Uterus (tissue), 4 donors: ENCODE measurements around the gene PRADC1. TPM values are rescaled to one million over a fixed set of nuclear protein-coding genes. Genes with fewer than 3 reads are reported as not detected.

Experiments
- DNase-seq, 2 donors: peaks; one replicate each; pipeline ENCODE4 v3.0.0-alpha.2; 2019 to 2020
- H3K27ac ChIP-seq, 2 donors: fragments of 200-600 bp; sonication (generic); 1 replicate in 1 of 2; 2 replicates in 1 of 2; pipeline ENCODE4 v1.5.1; 2016 to 2018
- H3K27me3 ChIP-seq, 2 donors: fragments of 200-600 bp; sonication (generic); one replicate each; pipeline ENCODE4 v1.5.1; 2018 to 2019; ENCODE audit warnings: control low read depth in 1 of 2
- H3K36me3 ChIP-seq, 2 donors: fragments of 200-600 bp; sonication (generic); one replicate each; pipeline ENCODE4 v1.5.1; 2019; ENCODE audit warnings: control low read depth in 1 of 2
- H3K4me1 ChIP-seq, 2 donors: fragments of 200-600 bp; sonication (generic); one replicate each; pipeline ENCODE4 v1.5.1; 2018 to 2019; ENCODE audit warnings: control low read depth in 1 of 2
- H3K4me3 ChIP-seq, 2 donors: fragments of 200-600 bp; sonication (generic); 1 replicate in 1 of 2; 2 replicates in 1 of 2; pipeline ENCODE4 v1.5.1; 2018 to 2019; ENCODE audit warnings: mild to moderate bottlenecking in 1 of 2
- H3K9me3 ChIP-seq, 2 donors: fragments of 200-600 bp; sonication (generic); one replicate each; pipeline ENCODE4 v1.5.1; 2019; ENCODE audit warnings: control low read depth in 1 of 2
- CTCF ChIP-seq, 4 experiments: fragments of 200-600 bp in 2 of 4; fragments of 450-650 bp in 2 of 4; sonication (generic) in 2 of 4; IDR thresholded peaks; one replicate each; pipeline ENCODE4 v1.5.1; 2016 to 2019; ENCODE audit warnings: antibody characterized with exemption in 4 of 4, mild to moderate bottlenecking in 2 of 4, moderate library complexity in 1 of 4
- POLR2A ChIP-seq, 2 donors: fragments of 450-650 bp; IDR thresholded peaks; one replicate each; pipeline ENCODE4 v1.6.1; 2016; ENCODE audit warnings: antibody characterized with exemption in 2 of 2, mild to moderate bottlenecking in 1 of 2, moderate library complexity in 1 of 2
- intact Hi-C: fragments of 100-400 bp; cut with DNase I; formaldehyde crosslinking; loops from one replicate; pipeline ENCODE4 v1.15.1; 2023; ENCODE audit warnings: low total_unique reads
- total RNA-seq, 4 donors: library from RNA; depleted of rRNA in 3 of 4; stranded (reverse); fragments of >200 nt in 3 of 4; gene quantifications; one replicate each; pipeline versions ENCODE4 v1.1.0 to v1.2.4, GENCODE V29; 2014 to 2023
- donor health status: DM: yes; HTN: yes; CAD: no.

Gene PRADC1
- total RNA-seq, 4 donors from 2014 or later = 2.3 to 11.8 (median 9.8) TPM

GRCh38 chr2:73262108-73262651, 29.1 kb upstream of the PRADC1 start:
- Histone ChIP-seq H3K27ac (no peak overlapping the region), H3K27me3 (no peaks in the 10 kb centered on the region), H3K4me3 (no peak overlapping the region), H3K36me3 (no peaks in the 10 kb centered on the region), H3K4me1 (no peaks in the 10 kb centered on the region), H3K9me3 (no peaks in the 10 kb centered on the region)
- intact Hi-C loops = no loop called here
- TF ChIP-seq CTCF (IDR thresholded peaks at IDR 0.05) (no peak), POLR2A (IDR thresholded peaks at IDR 0.05) (no peak)
- no peak for DNase-seq

GRCh38 chr2:73260338-73260984, 27.4 kb upstream of the PRADC1 start:
- no peaks in the 10 kb centered on the region for H3K27me3 ChIP-seq
- intact Hi-C loops = no loop called here
- H3K27ac ChIP-seq = no peak overlapping the region
- H3K36me3 ChIP-seq = no peaks in the 10 kb centered on the region
- DNase-seq = no peak
- TF ChIP-seq POLR2A (IDR thresholded peaks at IDR 0.05) (no peak), CTCF (IDR thresholded peaks at IDR 0.05) (no peak)
- H3K4me1 ChIP-seq = no peaks in the 10 kb centered on the region
- no peak overlapping the region for H3K4me3 ChIP-seq
- H3K9me3 ChIP-seq = no peaks in the 10 kb centered on the region

- no peaks in the 10 kb centered on the region for H3K4me1 ChIP-seq
- H3K27ac ChIP-seq = no peak overlapping the region
- intact Hi-C loops = no loop called here
- no peak for DNase-seq
- H3K9me3 ChIP-seq = no peaks in the 10 kb centered on the region
- no peaks in the 10 kb centered on the region for H3K36me3 ChIP-seq
- no peaks in the 10 kb centered on the region for H3K27me3 ChIP-seq
- H3K4me3 ChIP-seq = no peak overlapping the region
- no peak for TF ChIP-seq POLR2A (IDR thresholded peaks at IDR 0.05)
- TF ChIP-seq CTCF (IDR thresholded peaks at IDR 0.05) = no peak
Observed at GRCh38 chr2:73259704-73260337, 26.8 kb upstream of the PRADC1 start.

GRCh38 chr2:73259276-73259675, 26.2 kb upstream of the PRADC1 start:
- Histone ChIP-seq H3K27ac (no peak overlapping the region), H3K36me3 (no peaks in the 10 kb centered on the region), H3K4me3 (no peak overlapping the region), H3K9me3 (no peaks in the 10 kb centered on the region), H3K4me1 (no peaks in the 10 kb centered on the region), H3K27me3 (no peaks in the 10 kb centered on the region)
- no peak for DNase-seq
- intact Hi-C loops = no loop called here
- TF ChIP-seq CTCF (IDR thresholded peaks at IDR 0.05) (no peak), POLR2A (IDR thresholded peaks at IDR 0.05) (no peak)

GRCh38 chr2:73258913-73259215, 25.8 kb upstream of the PRADC1 start:
- H3K36me3 ChIP-seq = no peaks in the 10 kb centered on the region
- H3K27me3 ChIP-seq = no peaks in the 10 kb centered on the region
- DNase-seq = no peak
- H3K4me1 ChIP-seq = no peaks in the 10 kb centered on the region
- H3K27ac ChIP-seq = no peak overlapping the region
- intact Hi-C loops = no loop called here
- no peak overlapping the region for H3K4me3 ChIP-seq
- TF ChIP-seq CTCF (IDR thresholded peaks at IDR 0.05) (no peak), POLR2A (IDR thresholded peaks at IDR 0.05) (no peak)
- H3K9me3 ChIP-seq = no peaks in the 10 kb centered on the region
